Measurements from ENCODE around the gene NAV2. TPM values are rescaled to one million over a fixed set of nuclear protein-coding genes. Genes with fewer than 3 reads are reported as not detected.

NAV2 gene
- total RNA-seq, 1 donor from 2014 or later: 10.5 TPM

DNA sequence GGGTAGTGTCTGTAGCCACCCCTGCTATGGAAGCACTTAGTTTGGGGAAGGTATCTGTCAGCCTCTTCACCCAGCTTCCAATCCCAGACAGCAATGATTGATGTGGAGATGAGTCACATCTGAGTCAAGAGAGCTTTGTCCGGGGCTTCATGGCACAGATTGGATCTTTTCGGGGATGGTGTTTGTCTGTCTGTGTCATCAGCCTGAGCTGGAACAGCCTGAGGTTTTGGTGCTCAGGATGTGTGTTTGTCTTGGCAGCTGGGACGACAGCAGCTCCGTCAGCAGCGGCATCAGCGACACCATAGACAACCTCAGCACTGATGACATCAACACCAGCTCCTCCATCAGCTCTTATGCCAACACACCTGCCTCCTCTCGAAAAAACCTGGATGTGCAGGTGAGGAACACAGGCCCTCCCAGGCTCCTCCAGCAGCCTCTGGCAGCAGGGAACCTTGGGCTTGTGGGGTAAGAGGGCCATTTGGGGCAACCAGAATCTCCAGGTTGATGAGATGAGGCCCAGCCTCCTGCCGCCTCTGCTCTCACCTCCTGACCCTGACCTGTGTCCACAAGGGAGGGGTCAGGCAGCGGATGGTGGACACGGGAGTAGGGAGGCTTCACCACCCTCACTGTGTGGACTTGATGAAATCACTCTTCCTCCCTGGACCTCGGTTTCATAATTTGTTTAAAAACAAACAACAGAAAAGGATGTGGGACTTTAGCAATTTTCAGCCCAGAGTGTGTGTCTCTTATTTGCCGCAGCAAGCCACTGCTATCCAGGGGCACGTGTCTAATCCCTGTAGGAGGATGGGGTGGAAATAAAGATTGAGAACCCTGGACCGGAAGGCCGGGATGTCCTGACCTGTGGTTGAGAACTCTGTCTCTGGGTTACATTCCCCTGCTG, 323.3 kb downstream of the NAV2 start:
- DNase-seq (no peak), ATAC-seq (ENCODE audit: poor library complexity) (no peak)
- intact Hi-C loops (cut with DNase I): no loop called here

GRCh38 chr11:20036626-20037335, 324.1 kb downstream of the NAV2 start:
- DNase-seq (no peak), ATAC-seq (ENCODE audit: poor library complexity) (no peak)
- intact Hi-C loops (cut with DNase I): no loop called here

DNA sequence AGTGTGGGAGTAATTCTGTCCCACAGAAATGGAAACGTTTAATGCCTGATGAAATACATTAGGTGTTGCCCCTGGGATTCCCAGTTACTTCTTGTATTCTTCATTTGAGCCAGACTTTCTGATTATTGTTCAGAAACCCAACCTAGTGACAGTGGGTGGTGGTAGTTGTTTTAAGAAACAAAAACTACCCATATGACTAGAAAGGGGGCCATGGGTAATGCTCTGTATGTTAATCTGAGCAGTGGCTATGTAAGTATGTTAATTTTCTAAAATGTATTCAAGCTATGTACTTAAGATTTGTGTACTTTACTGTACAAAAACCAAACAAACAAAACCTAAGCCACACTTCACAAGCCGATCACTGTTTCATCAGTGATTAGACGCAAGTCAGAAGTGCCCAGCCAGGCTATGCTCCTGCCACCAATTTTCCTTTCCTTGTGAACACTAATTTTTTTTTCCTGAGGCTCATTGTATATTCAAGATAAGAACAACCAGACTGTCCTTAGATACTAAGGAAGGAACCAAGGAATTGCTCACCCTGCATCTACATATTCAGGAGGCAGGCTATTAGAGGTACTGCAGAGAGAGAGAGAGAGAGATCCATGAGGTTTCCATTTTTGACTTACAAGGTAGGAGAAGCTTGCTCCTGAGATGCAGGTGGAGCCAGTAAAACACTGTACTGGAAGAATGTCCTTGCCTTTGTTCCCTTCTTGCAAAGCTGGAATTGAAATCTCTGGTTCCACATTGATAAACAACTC, 324.9 kb downstream of the NAV2 start:
- ATAC-seq (ENCODE audit: poor library complexity) (no peak), DNase-seq (no peak)
- intact Hi-C loops (cut with DNase I): no loop called here

GRCh38 chr11:20038412-20038811, 325.8 kb downstream of the NAV2 start:
- no peak for DNase-seq
- intact Hi-C loops (cut with DNase I): no loop called here
- no peak for ATAC-seq (ENCODE audit: poor library complexity)

DNA sequence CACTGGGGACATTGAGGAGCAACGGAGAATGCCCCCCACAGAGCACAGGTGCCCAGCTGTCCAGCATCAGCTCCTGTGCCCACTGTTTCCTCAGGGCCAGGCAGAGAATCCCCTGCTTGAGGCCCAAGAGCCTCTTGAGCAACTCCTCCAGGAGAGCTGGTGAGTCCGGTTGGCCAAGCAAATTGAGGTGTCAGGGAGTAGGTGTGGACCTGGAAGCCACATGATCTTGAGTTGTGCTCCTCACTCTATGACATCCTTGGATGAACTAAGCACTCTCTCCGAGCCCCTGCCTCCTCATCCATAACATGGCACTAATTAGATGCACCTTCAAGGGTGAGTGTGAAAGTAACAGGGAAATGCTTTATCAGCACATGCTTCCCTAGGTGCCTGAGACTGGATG, 326.3 kb downstream of the NAV2 start:
- DNase-seq (no peak), ATAC-seq (ENCODE audit: poor library complexity) (no peak)
- intact Hi-C loops (cut with DNase I): no loop called here

- no peak for ATAC-seq (ENCODE audit: poor library complexity)
- intact Hi-C loops (cut with DNase I): no loop called here
- no peak for DNase-seq
These were observed 328.9 kb downstream of the NAV2 start for GRCh38 chr11:20041499-20041898.

DNA sequence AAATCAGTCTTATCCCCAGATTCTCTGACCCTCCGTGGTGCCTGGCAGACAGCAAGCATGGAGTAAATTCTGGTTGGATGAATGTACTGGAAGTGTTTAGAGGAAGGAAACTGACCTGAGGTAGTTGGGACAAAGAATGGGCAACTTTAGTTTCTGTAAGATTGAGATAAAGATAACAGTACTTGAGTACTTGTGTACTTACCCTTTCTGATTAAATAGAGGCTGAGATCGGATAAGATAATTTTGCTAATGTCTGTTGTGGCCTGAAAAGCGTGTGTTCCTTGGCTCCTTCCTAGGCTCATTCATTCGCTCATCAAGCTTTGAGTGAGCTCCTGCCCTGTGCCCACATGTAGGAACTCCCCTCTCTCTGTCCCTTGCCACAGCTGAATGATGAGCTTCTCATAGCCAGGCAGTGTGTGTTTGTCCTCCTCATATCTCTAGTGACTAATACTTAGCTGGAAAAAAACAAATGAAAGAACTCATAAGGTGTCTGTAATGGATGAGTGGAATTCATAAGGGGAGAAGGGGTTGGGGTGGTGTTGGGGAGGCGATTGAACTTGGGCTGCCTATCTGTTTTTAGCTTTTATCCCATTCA, 329.5 kb downstream of the NAV2 start:
- ATAC-seq (ENCODE audit: poor library complexity) (no peak), DNase-seq (no peak)
- intact Hi-C loops (cut with DNase I): no loop called here

DNA sequence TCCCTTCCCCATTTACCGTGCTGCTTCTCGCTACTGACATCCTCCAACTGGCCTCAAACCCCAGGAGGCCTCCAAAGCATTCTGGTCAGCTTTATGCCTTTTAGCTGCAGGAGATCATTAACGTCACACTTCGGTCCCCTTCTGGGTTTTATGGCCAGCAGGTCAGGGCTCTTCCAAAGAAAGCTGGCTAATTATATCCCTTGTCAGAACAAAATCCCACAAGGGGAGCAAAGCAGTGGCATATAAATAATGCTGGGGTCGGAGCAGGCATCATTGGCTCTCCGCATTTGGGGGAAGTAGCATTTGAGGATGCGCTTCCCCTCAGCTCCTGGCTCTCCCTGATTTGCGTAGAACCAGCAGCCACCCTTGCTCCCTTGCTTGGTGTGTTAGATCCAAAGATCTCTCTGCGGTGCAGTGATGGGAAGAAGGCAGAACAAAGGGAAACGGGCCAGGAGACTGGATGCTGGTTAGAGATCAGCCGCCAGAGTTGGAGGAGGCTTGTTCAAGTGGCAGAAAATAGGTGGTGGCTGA, 330.2 kb downstream of the NAV2 start:
- ATAC-seq (ENCODE audit: poor library complexity) (no peak), DNase-seq (no peak)
- intact Hi-C loops (cut with DNase I): no loop called here

- ATAC-seq (ENCODE audit: poor library complexity) (no peak), DNase-seq (no peak)
- intact Hi-C loops (cut with DNase I): no loop called here
These were observed 331.4 kb downstream of the NAV2 start for GRCh38 chr11:20043992-20044391.

DNA sequence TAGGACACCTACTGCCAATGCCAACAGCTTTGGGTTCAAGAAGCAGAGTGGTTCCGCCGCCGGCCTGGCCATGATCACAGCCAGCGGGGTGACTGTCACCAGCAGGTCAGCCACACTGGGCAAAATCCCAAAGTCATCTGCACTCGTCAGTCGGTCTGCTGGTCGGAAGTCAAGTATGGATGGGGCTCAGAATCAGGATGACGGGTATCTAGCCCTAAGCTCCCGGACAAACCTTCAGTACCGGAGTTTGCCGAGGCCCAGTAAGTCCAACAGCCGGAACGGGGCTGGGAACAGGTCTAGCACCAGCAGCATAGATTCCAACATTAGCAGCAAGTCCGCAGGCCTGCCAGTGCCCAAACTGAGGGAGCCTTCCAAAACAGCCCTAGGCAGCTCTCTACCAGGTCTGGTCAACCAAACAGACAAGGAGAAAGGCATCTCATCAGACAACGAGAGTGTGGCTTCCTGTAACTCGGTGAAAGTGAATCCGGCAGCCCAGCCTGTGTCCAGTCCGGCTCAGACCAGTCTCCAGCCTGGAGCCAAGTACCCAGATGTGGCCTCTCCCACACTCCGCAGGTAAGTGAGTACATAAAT, 332.6 kb downstream of the NAV2 start:
- ATAC-seq (ENCODE audit: poor library complexity): peak; percentile 69
- peak; percentile 62 for DNase-seq
- intact Hi-C loops (cut with DNase I): loop anchor here (5.0 kb wide), 1 partner anchor 93 kb away; no protein-coding TSS in a partner anchor

DNA sequence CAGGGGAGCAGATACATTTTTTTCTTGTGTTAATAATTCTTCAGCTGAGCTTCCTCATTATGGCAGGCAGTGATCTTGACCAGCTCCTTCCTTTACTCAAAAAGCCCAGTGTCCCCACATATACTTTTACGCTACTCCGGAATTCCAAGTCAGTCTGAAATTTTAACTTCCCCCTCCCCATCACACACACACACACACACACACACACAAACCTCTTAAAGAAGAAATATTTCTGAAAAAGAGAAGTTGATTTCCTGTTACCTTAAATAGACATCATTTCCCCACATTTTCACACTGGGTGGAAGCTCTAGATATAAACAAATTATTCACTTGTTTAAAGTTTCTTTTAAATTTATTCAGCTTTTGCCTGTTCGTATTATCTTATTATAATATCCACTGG, 333.8 kb downstream of the NAV2 start:
- DNase-seq (no peak), ATAC-seq (ENCODE audit: poor library complexity) (no peak)
- intact Hi-C loops (cut with DNase I): loop anchor here (5.0 kb wide), 1 partner anchor 94 kb away; no protein-coding TSS in a partner anchor

GRCh38 chr11:20047006-20047768, 334.6 kb downstream of the NAV2 start:
- intact Hi-C loops (cut with DNase I): loop anchor here (5.0 kb wide), 1 partner anchor 95 kb away; no protein-coding TSS in a partner anchor
- no peak for ATAC-seq (ENCODE audit: poor library complexity)
- no peak for DNase-seq

DNA sequence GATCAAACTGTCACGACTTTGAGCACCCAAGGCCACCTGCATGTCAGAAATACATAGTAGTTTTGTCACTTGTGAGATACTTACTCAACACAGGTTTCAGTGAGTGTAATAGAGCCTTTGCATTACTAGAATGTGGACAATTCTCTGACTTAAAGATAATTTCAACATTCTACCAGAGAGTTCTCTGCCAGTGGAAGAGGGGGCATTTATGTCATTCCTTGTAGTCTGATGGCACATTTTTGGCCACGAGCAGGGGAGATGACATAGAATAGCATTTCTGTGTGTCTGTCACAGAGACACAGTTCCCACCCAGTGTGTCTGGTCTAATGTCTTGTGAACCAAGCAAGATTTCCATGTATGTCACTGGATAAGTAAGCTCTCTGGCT, 335.1 kb downstream of the NAV2 start:
- intact Hi-C loops (cut with DNase I): loop anchor here (5.0 kb wide), 1 partner anchor 95 kb away; no protein-coding TSS in a partner anchor
- DNase-seq (no peak), ATAC-seq (ENCODE audit: poor library complexity) (no peak)

DNA sequence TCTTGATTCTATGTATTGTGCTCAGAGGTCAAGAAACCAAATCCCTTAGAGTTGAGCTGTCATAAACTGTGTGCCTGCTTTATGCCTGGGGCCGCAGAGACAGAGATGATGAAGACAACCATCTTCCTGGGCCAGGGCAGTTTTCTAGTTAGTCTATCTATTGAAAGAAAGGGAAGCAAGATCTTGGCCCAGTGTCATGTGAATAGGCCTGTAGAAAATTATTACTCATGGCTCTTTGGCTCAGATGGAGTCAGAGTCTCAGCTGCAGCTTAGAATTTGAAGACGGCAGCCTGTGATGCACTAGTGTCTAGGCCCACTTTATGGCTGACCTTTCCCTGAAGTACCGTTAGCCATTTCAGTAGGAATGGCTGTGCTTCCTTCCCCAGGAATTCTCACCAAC, 335.6 kb downstream of the NAV2 start:
- DNase-seq: no peak
- ATAC-seq (ENCODE audit: poor library complexity): no peak
- intact Hi-C loops (cut with DNase I): loop anchor here (5.0 kb wide), 1 partner anchor 96 kb away; no protein-coding TSS in a partner anchor

DNA sequence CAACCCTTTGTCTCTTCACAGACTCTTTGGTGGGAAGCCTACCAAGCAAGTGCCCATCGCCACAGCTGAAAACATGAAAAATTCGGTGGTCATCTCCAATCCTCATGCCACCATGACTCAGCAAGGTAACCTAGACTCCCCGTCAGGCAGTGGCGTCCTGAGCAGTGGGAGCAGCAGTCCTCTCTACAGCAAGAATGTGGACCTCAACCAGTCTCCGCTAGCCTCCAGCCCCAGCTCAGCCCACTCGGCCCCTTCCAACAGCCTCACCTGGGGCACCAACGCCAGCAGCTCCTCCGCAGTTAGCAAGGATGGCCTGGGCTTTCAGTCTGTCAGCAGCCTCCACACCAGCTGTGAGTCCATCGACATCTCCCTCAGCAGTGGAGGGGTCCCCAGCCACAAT, 336.1 kb downstream of the NAV2 start:
- intact Hi-C loops (cut with DNase I): loop anchor here (5.0 kb wide), 1 partner anchor 96 kb away; no protein-coding TSS in a partner anchor
- peak; percentile 42 for ATAC-seq (ENCODE audit: poor library complexity)
- no peak for DNase-seq

GRCh38 chr11:20049231-20049630, 336.6 kb downstream of the NAV2 start:
- intact Hi-C loops (cut with DNase I): loop anchor here (5.0 kb wide), 1 partner anchor 97 kb away; no protein-coding TSS in a partner anchor
- DNase-seq (no peak), ATAC-seq (ENCODE audit: poor library complexity) (peak; percentile 73)

GRCh38 chr11:20050048-20050447, 337.4 kb downstream of the NAV2 start:
- ATAC-seq (ENCODE audit: poor library complexity) (no peak), DNase-seq (no peak)
- intact Hi-C loops (cut with DNase I): no loop called here

All from Right ventricle myocardium superior (tissue), 1 donor.